ENCODE measurements around the gene STX17.

- no peak for TF ChIP-seq CTCF (IDR thresholded peaks at IDR 0.05)
- no peak for TF ChIP-seq POLR2A (IDR thresholded peaks at IDR 0.05)
These were observed 42.4 kb downstream of the STX17 start for GRCh38 chr9:99948896-99949295.
